CD4-positive, alpha-beta T cell (primary cell): ENCODE data around the gene VCAN. TPM values are rescaled to one million over a fixed set of nuclear protein-coding genes. Genes with fewer than 3 reads are reported as not detected.

Experiments
- ATAC-seq: fragments of 200-7000 bp; cut with Tn5 transposase; one replicate; pipeline ENCODE4 v1.10.0; 2022; ENCODE audit warnings: mild to moderate bottlenecking; ENCODE audit not compliant: poor library complexity
- CTCF ChIA-PET: fragments of 350-600 bp; sonication (Branson Sonifier 250); formaldehyde crosslinking; loops from one replicate; lab custom pipeline; 2021; ENCODE audit warnings: antibody characterized with exemption, inconsistent platforms; lab: Charles Lee
- POLR2A ChIA-PET: fragments of 350-600 bp; sonication (Branson Sonifier 250); formaldehyde crosslinking; loops from one replicate; lab custom pipeline; 2021; ENCODE audit warnings: antibody characterized with exemption, inconsistent platforms; lab: Charles Lee
- DNase-seq, 14 experiments: peaks; one replicate each; pipeline ENCODE4 v3.0.0-alpha.2; 2013 to 2020; ENCODE audit warnings: mixed read lengths in 2 of 14
- H3K27ac ChIP-seq, 2 donors: one replicate each; pipeline versions ENCODE4 v1.5.1 to v1.7.0; 2013; ENCODE audit warnings: low read length in 2 of 2, low read depth in 1 of 2, mild to moderate bottlenecking in 1 of 2
- H3K27me3 ChIP-seq, 2 experiments: 1 replicate in 1 of 2; 2 replicates in 1 of 2; pipeline versions ENCODE4 v1.6.1 to v1.7.0; 2013; ENCODE audit warnings: low read length in 2 of 2, control low read depth in 1 of 2, mild to moderate bottlenecking in 1 of 2, moderate library complexity in 1 of 2; ENCODE audit not compliant: insufficient read depth in 2 of 2, control insufficient read depth in 1 of 2
- H3K36me3 ChIP-seq: one replicate; pipeline ENCODE4 v1.6.1; 2013; ENCODE audit warnings: low read length, control low read depth; ENCODE audit not compliant: insufficient read depth
- H3K4me1 ChIP-seq: one replicate; pipeline ENCODE4 v1.6.1; 2013; ENCODE audit warnings: low read length, control low read depth; ENCODE audit not compliant: insufficient read depth
- H3K4me3 ChIP-seq: one replicate; pipeline ENCODE4 v1.5.1; 2013; ENCODE audit warnings: mild to moderate bottlenecking, low read length, moderate library complexity
- H3K9me3 ChIP-seq, 2 experiments: 1 replicate in 1 of 2; 2 replicates in 1 of 2; pipeline versions ENCODE4 v1.6.1 to v1.7.0; 2013; ENCODE audit warnings: low read length in 2 of 2, mild to moderate bottlenecking in 2 of 2, control low read depth in 1 of 2, moderate library complexity in 1 of 2; ENCODE audit not compliant: control insufficient read depth in 1 of 2, insufficient read depth in 1 of 2
- H3K27ac Mint-ChIP-seq: one replicate; pipeline ENCODE4 v1.8.0; 2020; ENCODE audit warnings: mixed read lengths
- H3K27me3 Mint-ChIP-seq: one replicate; pipeline ENCODE4 v1.8.0; 2021; ENCODE audit warnings: mixed read lengths
- H3K36me3 Mint-ChIP-seq: one replicate; pipeline ENCODE4 v1.8.0; 2021; ENCODE audit warnings: low read depth, mixed read lengths
- H3K4me1 Mint-ChIP-seq: one replicate; pipeline ENCODE4 v1.8.0; 2021; ENCODE audit warnings: low read depth, mixed read lengths
- H3K4me3 Mint-ChIP-seq: one replicate; pipeline ENCODE4 v1.8.0; 2020; ENCODE audit warnings: mild to moderate bottlenecking, mixed read lengths
- H3K9me3 Mint-ChIP-seq: one replicate; pipeline ENCODE4 v1.8.0; 2020; ENCODE audit warnings: mixed read lengths
- CTCF ChIP-seq: fragments of 200-600 bp; IDR thresholded peaks from one replicate; pipeline ENCODE4 v1.8.0; 2022; ENCODE audit warnings: antibody characterized with exemption, mild to moderate bottlenecking
- intact Hi-C, 2 experiments: fragments of 100-400 bp; cut with DNase I in 1 of 2; cut with micrococcal nuclease in 1 of 2; formaldehyde crosslinking; loops; one replicate each; pipeline versions ENCODE4 v1.15.1 to v1.9.0; 2023 to 2025; cut with DNase I, micrococcal nuclease
- total RNA-seq, 174 experiments: library from RNA in 2 of 174; stranded (reverse) in 2 of 174; gene quantifications; one replicate each; pipeline ENCODE4 v1.2.3 and lab custom pipeline; 2021 to 2026

VCAN gene
- total RNA-seq, 2 experiments from 2014 or later, result 6.4 to 7.1 TPM

GRCh38 chr5:83524991-83525390 is 53.4 kb downstream of the VCAN start:
- Mint-ChIP-seq H3K27ac (no peak overlapping the region), H3K9me3 (no peaks in the 10 kb centered on the region), H3K36me3 (no peaks in the 10 kb centered on the region), H3K27me3 (peaks cover 17% of the 10 kb centered on the region), H3K4me1 (no peaks in the 10 kb centered on the region), H3K4me3 (no peak overlapping the region)
- Histone ChIP-seq H3K4me3 (no peak overlapping the region), H3K9me3 (no peaks in the 10 kb centered on the region), H3K27me3 (no peaks in the 10 kb centered on the region), H3K36me3 (no peaks in the 10 kb centered on the region), H3K4me1 (no peaks in the 10 kb centered on the region), H3K27ac (no peak overlapping the region)
- no peak for ATAC-seq
- no peak for TF ChIP-seq CTCF
- ChIA-PET CTCF (no interaction called here), POLR2A (no interaction called here)
- no peak for DNase-seq
- intact Hi-C loops, result no loop called here

GRCh38 chr5:83526289-83526688 is 54.7 kb downstream of the VCAN start:
- TF ChIP-seq CTCF, result no peak
- no peaks in the 10 kb centered on the region for H3K4me1 ChIP-seq
- intact Hi-C loops, result no loop called here
- H3K27me3 Mint-ChIP-seq, result peaks cover 17% of the 10 kb centered on the region
- H3K9me3 ChIP-seq, result no peaks in the 10 kb centered on the region
- H3K27ac Mint-ChIP-seq, result no peak overlapping the region
- ATAC-seq (no peak), DNase-seq (no peak)
- H3K27me3 ChIP-seq, result no peaks in the 10 kb centered on the region
- ChIA-PET POLR2A (no interaction called here), CTCF (no interaction called here)
- no peaks in the 10 kb centered on the region for H3K4me1 Mint-ChIP-seq
- no peak overlapping the region for H3K4me3 Mint-ChIP-seq
- H3K9me3 Mint-ChIP-seq, result no peaks in the 10 kb centered on the region
- no peaks in the 10 kb centered on the region for H3K36me3 ChIP-seq
- H3K4me3 ChIP-seq, result no peak overlapping the region
- no peak overlapping the region for H3K27ac ChIP-seq
- H3K36me3 Mint-ChIP-seq, result no peaks in the 10 kb centered on the region

GRCh38 chr5:83527221-83527620 is 55.7 kb downstream of the VCAN start:
- no peak overlapping the region for H3K4me3 ChIP-seq
- ATAC-seq (no peak), DNase-seq (no peak)
- H3K27ac Mint-ChIP-seq, result no peak overlapping the region
- H3K27me3 Mint-ChIP-seq, result peaks cover 20% of the 10 kb centered on the region
- H3K4me1 Mint-ChIP-seq, result no peaks in the 10 kb centered on the region
- no peak overlapping the region for H3K4me3 Mint-ChIP-seq
- H3K36me3 ChIP-seq, result no peaks in the 10 kb centered on the region
- intact Hi-C loops, result no loop called here
- CTCF ChIA-PET, result no interaction called here
- no peaks in the 10 kb centered on the region for H3K27me3 ChIP-seq
- TF ChIP-seq CTCF, result no peak
- POLR2A ChIA-PET, result no interaction called here
- no peaks in the 10 kb centered on the region for H3K9me3 Mint-ChIP-seq
- H3K9me3 ChIP-seq, result no peaks in the 10 kb centered on the region
- H3K27ac ChIP-seq, result no peak overlapping the region
- no peaks in the 10 kb centered on the region for H3K4me1 ChIP-seq
- no peaks in the 10 kb centered on the region for H3K36me3 Mint-ChIP-seq
